ENCODE data around the gene AP1G2.

Gene AP1G2

DNA sequence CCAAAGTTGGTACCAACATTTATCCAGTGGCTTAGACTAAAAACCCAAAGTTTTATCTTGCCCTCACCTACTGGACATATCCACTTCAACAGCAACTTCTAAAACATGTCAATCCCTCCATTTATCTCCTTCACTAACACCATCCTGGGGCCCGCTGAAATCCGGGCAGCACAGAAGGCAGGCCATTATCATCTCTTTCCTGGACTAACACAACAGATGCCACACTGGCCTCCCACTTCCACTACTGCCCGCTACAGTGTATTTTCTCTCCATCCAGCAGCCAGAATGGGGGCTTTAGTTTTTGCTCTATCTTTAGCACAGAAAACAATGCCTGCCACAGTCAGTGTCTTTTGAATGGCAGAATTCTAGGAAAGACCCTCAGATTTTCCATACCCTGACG, 31.6 kb downstream of the AP1G2 start:
- TF ChIP-seq TAF1 (IDR thresholded peaks at IDR 0.05; ENCODE audit: low read depth, low read length) (no peak), POU2F2 (IDR thresholded peaks at IDR 0.05; ENCODE audit: low read depth, low read length) (no peak), PAX5 (IDR thresholded peaks at IDR 0.05; ENCODE audit: insufficient read depth, low read length, severe bottlenecking) (no peak), POLR2AphosphoS5 (IDR thresholded peaks at IDR 0.05; ENCODE audit: low read depth, low read length) (no peak), SPI1 (IDR thresholded peaks at IDR 0.05; ENCODE audit: low read depth, low read length) (no peak), POLR2A (IDR thresholded peaks at IDR 0.05; ENCODE audit: low read depth, low read length) (no peak)
- no peak for DNase-seq (ENCODE audit: insufficient read length, low spot score)
- no peak for FAIRE-seq

DNA sequence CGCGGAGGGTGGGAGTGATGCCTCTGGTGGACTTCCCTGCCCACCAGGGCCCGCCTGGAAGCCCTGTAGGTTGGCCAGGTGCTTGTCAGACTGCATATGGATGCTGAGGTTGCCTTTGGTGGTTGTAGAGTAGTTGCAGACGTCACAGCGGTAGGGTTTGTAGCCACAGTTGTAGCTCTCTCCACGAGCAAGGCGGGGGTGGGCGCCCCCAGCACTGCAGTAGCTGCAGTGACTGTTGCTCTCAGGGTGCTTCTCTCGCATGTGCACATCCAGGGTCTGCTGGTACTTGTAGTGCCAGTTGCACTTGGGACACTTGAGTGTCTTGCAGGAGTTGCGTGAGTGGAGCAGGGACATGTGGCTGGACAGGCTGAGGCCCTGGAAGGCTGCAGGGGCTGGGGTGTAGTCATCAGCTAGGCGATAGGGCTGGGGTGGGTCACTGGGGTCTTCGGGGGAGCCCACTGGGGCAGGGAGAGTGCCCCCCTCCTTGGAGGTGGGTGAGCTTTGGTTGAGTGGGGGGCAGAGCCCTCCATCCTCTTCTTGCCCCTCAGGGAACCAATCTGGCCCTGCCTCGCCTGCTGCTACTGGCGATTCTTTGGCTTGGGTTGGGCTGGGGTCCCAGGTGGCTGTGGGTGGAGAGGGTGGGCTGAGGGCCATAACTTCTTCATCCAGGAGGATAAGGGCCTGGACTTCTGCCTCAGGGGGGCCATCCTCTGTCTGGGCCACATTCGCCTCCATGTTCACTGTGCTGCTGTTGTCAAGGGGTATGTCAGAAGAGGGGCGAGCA, 33.7 kb downstream of the AP1G2 start:
- DNase-seq (ENCODE audit: insufficient read length, low spot score) (no peak), FAIRE-seq (no peak)
- TF ChIP-seq POU2F2 (IDR thresholded peaks at IDR 0.05; ENCODE audit: low read depth, low read length) (no peak), POLR2AphosphoS5 (IDR thresholded peaks at IDR 0.05; ENCODE audit: low read depth, low read length) (no peak), PAX5 (IDR thresholded peaks at IDR 0.05; ENCODE audit: insufficient read depth, low read length, severe bottlenecking) (no peak), POLR2A (IDR thresholded peaks at IDR 0.05; ENCODE audit: low read depth, low read length) (no peak), SPI1 (IDR thresholded peaks at IDR 0.05; ENCODE audit: low read depth, low read length) (no peak), TAF1 (IDR thresholded peaks at IDR 0.05; ENCODE audit: low read depth, low read length) (no peak)

DNA sequence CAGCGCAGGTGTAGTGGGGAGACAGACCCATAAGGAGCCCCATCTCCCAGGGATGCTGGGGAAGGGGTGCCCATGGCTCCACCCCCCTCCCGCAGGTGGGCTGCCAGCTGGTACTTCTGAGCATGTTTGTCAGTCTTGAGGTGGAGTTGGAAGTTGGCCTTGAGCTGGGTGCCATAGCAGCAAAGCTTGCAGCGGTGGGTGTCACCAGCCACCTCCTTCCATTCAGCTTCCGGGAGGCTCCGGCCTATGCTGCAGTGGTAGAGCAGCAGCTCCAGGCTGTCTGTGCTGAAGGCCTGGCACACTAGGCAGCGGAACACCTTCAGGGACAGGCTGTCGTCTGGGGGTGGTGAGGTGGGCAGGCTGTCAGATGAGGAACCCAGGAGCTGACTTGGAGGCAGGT, 34.9 kb downstream of the AP1G2 start:
- DNase-seq (ENCODE audit: insufficient read length, low spot score) (no peak), FAIRE-seq (no peak)
- TF ChIP-seq POU2F2 (IDR thresholded peaks at IDR 0.05; ENCODE audit: low read depth, low read length), result no peak
- no peak for TF ChIP-seq SPI1 (IDR thresholded peaks at IDR 0.05; ENCODE audit: low read depth, low read length)
- no peak for TF ChIP-seq PAX5 (IDR thresholded peaks at IDR 0.05; ENCODE audit: insufficient read depth, low read length, severe bottlenecking)
- no peak for TF ChIP-seq TAF1 (IDR thresholded peaks at IDR 0.05; ENCODE audit: low read depth, low read length)
- TF ChIP-seq POLR2AphosphoS5 (IDR thresholded peaks at IDR 0.05; ENCODE audit: low read depth, low read length), result no peak
- no peak for TF ChIP-seq POLR2A (IDR thresholded peaks at IDR 0.05; ENCODE audit: low read depth, low read length)

DNA sequence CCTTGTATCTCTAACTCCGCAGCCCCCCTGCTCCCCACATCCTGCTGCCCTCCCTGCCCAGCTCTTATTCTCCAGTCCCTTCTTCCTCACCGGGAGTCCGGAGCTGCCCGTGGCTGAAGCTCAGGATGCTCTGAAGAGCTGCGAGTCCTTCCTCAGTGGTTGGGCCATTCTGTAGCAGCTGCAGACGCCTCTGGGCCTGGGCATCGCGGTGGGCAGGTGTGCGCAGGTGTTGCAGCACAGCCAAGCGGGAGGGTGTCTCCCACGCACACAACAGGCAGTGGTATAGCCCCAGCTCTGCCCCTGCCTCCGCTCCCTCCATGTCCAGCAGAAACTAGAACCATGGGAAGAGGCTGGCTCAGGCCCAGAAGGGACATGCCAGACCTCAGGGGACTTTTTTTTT, 36.2 kb downstream of the AP1G2 start:
- no peak for FAIRE-seq
- DNase-seq (ENCODE audit: insufficient read length, low spot score), result no peak
- TF ChIP-seq PAX5 (IDR thresholded peaks at IDR 0.05; ENCODE audit: insufficient read depth, low read length, severe bottlenecking) (no peak), SPI1 (IDR thresholded peaks at IDR 0.05; ENCODE audit: low read depth, low read length) (no peak), POU2F2 (IDR thresholded peaks at IDR 0.05; ENCODE audit: low read depth, low read length) (no peak)

DNA sequence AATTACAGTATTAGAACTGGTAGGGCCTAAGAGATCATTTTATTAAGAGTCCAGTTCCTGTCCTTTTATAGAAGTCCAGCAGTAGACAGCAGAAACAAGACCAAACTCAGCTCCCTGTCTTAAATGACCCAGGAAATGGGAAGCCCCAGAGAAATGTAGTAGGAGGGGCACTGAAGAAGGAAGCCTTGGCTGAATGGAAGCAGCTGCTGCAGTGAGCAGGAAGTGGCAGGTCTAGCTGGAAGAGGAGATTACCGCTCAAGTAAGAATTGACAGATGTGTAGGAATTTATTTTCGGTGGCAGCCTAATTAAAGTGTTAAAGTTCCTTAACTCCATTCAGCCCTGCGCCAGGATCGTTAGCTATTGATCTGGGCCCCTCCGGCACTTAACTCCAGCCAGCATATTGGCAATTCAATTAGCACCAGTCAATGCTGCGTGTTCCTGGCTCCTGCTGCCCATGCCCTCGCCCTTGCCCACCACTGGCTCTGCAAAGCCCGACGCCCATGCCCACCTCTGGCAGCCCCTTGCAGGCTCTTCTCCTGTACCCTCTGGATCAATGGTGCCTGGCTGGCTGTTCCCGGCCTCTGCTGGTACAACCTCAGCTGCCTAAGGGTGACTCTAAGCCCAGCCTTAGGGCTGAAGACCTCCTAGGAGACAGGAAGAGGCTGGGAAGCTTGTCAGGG, 37.1 kb downstream of the AP1G2 start:
- DNase-seq (ENCODE audit: insufficient read length, low spot score) (no peak), FAIRE-seq (no peak)
- no peak for TF ChIP-seq POLR2A (IDR thresholded peaks at IDR 0.05; ENCODE audit: low read depth, low read length)

DNA sequence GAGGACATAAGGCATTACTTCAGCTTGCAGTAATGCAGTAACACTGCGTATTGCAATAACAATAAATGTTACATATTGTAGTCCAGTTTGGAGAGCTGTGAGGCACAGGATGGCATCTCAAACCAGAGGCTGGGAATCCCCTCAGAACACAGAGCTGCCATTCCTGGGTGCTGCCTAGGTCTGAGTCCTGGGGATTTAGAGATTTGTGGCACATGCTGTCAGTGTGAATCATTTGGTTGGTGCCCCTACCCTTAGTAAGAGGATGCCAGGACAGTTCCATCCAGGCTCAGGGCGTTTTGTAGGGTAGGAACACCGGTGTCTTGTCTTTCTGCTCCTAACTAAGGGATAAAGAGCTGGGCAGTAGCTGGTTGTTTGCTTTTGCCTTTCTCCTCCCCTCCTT, 38.6 kb downstream of the AP1G2 start:
- FAIRE-seq (no peak), DNase-seq (ENCODE audit: insufficient read length, low spot score) (no peak)
- TF ChIP-seq POU2F2 (IDR thresholded peaks at IDR 0.05; ENCODE audit: low read depth, low read length), result no peak
- no peak for TF ChIP-seq POLR2A (IDR thresholded peaks at IDR 0.05; ENCODE audit: low read depth, low read length)
- TF ChIP-seq SPI1 (IDR thresholded peaks at IDR 0.05; ENCODE audit: low read depth, low read length), result no peak
- no peak for TF ChIP-seq TAF1 (IDR thresholded peaks at IDR 0.05; ENCODE audit: low read depth, low read length)
- TF ChIP-seq PAX5 (IDR thresholded peaks at IDR 0.05; ENCODE audit: insufficient read depth, low read length, severe bottlenecking), result no peak

DNA sequence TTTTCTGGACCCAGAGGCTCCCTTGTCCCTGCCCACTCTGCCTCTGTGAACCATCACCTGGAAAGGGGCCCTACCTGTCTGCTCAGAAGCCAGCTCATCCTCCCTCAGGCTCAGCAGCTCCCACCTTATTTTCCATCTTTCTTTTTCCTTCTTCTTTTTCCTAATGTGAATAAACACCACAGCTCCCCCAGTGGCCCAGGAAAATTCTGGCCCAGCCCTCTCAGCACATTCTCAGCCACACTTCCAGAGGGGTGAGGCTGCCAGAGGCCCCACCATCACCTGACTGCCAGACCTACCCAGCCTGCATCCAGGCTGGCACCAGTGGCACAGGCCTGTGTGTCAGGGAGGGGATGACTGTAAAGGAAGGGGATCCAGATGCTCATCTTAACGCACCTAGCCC, 39.0 kb downstream of the AP1G2 start:
- FAIRE-seq (no peak), DNase-seq (ENCODE audit: insufficient read length, low spot score) (no peak)
- no peak for TF ChIP-seq POLR2AphosphoS5 (IDR thresholded peaks at IDR 0.05; ENCODE audit: low read depth, low read length)
- no peak for TF ChIP-seq TAF1 (IDR thresholded peaks at IDR 0.05; ENCODE audit: low read depth, low read length)
- no peak for TF ChIP-seq POLR2A (IDR thresholded peaks at IDR 0.05; ENCODE audit: low read depth, low read length)
- no peak for TF ChIP-seq POU2F2 (IDR thresholded peaks at IDR 0.05; ENCODE audit: low read depth, low read length)
- TF ChIP-seq SPI1 (IDR thresholded peaks at IDR 0.05; ENCODE audit: low read depth, low read length), result no peak

DNA sequence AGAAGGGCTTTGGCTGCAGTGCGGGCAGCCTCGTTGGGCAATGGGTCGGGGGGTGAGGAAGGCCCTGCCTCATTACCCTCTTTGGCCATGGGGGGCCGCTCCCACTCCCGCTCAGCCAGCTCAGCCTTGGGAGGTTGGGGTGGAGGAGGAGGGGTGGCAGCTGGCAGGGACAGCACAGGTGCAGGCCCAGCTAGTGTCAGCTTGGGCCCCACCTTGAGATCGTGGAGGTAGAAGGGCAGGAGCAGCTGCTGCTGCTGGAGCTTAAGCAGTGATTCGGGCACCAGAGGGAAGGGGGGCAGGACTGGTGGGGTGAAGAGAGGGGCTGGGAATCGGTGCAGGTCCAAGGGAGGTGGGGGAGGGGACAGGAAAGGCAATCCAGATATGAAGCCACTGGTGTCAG, 42.0 kb downstream of the AP1G2 start:
- FAIRE-seq (no peak), DNase-seq (ENCODE audit: insufficient read length, low spot score) (no peak)
- no peak for TF ChIP-seq POLR2AphosphoS5 (IDR thresholded peaks at IDR 0.05; ENCODE audit: low read depth, low read length)
- TF ChIP-seq SPI1 (IDR thresholded peaks at IDR 0.05; ENCODE audit: low read depth, low read length), result no peak
- TF ChIP-seq TAF1 (IDR thresholded peaks at IDR 0.05; ENCODE audit: low read depth, low read length), result no peak
- no peak for TF ChIP-seq PAX5 (IDR thresholded peaks at IDR 0.05; ENCODE audit: insufficient read depth, low read length, severe bottlenecking)
- TF ChIP-seq POLR2A (IDR thresholded peaks at IDR 0.05; ENCODE audit: low read depth, low read length), result no peak
- no peak for TF ChIP-seq POU2F2 (IDR thresholded peaks at IDR 0.05; ENCODE audit: low read depth, low read length)

DNA sequence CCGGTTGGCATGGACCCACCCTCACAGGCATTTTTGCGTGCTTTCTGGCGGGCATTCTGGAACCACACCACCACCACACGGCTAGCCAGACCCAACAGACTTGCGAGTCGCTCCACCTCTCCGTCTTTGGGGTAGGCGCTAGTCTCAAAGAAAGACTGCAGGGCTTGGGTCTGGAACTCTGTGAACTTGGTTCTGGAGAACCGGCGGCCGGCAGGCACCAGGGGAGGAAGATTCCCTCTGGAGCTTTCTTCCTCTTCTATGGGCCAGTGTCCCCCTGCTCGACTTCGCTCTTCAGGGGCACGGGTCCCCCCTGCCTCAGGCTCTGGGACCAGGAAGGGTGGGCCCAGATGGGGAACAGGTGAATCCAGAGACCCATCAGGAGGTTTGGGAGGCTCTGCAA, 42.6 kb downstream of the AP1G2 start:
- TF ChIP-seq POLR2AphosphoS5 (IDR thresholded peaks at IDR 0.05; ENCODE audit: low read depth, low read length) (no peak), PAX5 (IDR thresholded peaks at IDR 0.05; ENCODE audit: insufficient read depth, low read length, severe bottlenecking) (no peak), POU2F2 (IDR thresholded peaks at IDR 0.05; ENCODE audit: low read depth, low read length) (no peak), SPI1 (IDR thresholded peaks at IDR 0.05; ENCODE audit: low read depth, low read length) (no peak), POLR2A (IDR thresholded peaks at IDR 0.05; ENCODE audit: low read depth, low read length) (no peak), TAF1 (IDR thresholded peaks at IDR 0.05; ENCODE audit: low read depth, low read length) (no peak)
- FAIRE-seq (no peak), DNase-seq (ENCODE audit: insufficient read length, low spot score) (no peak)

Measured in GM12891 (cell line).